Astrocyte (in vitro differentiated cells and primary cell): ENCODE results near the gene IMPA2.

Experiments used
- EZH2 ChIP-seq: IDR thresholded peaks from 2 replicates; pipeline ENCODE4 v1.6.1; 2012; ENCODE audit warnings: mild to moderate bottlenecking, low read length, inconsistent platforms; ENCODE audit not compliant: insufficient read depth
- TF ChIP-seq, protein P1 (sequence below): IDR thresholded peaks from 2 replicates; pipeline ENCODE4 v1.5.1; 2011; ENCODE audit warnings: low read depth, mild to moderate bottlenecking, inconsistent platforms, low read length, moderate library complexity; ENCODE audit not compliant: insufficient read depth

DNA sequence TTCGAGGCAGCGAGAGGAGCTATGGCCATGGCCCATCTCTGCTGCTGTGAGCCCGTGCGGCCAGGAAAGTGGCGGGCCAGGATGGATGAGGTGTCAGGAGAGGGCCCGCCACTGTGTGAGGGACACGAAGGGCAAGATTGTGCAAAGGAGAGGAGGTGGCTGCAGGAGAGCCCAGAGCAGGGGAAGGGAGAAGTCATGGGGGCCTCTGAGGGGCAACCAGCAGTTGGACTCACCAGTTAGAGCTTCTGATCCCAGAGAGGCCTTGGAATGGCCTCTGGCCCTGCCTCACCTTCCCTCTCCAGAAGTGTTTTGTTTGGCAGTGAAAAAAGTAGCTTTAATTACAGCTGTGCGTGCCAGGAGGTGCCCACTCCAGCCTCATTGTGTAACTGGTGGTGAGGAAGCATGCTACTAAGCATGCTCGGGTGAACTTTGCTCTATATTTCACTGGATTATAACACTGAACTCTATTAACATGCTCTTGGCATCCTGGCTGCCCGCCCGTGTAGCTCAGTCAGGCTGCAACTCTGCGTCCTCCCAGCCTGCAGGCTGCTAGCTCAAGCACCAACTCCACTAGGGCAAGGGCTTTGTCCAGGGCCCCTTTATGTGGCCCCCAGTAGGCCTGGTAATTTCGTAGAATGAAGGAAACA is 34.2 kb downstream of the IMPA2 start:
- TF ChIP-seq, protein P1, sequence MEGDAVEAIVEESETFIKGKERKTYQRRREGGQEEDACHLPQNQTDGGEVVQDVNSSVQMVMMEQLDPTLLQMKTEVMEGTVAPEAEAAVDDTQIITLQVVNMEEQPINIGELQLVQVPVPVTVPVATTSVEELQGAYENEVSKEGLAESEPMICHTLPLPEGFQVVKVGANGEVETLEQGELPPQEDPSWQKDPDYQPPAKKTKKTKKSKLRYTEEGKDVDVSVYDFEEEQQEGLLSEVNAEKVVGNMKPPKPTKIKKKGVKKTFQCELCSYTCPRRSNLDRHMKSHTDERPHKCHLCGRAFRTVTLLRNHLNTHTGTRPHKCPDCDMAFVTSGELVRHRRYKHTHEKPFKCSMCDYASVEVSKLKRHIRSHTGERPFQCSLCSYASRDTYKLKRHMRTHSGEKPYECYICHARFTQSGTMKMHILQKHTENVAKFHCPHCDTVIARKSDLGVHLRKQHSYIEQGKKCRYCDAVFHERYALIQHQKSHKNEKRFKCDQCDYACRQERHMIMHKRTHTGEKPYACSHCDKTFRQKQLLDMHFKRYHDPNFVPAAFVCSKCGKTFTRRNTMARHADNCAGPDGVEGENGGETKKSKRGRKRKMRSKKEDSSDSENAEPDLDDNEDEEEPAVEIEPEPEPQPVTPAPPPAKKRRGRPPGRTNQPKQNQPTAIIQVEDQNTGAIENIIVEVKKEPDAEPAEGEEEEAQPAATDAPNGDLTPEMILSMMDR: no peak
- no peak for TF ChIP-seq EZH2
